Measurements from ENCODE around the gene DSG1. TPM values are rescaled to one million over a fixed set of nuclear protein-coding genes. Genes with fewer than 3 reads are reported as not detected.

The DSG1 gene
- total RNA-seq, 1 experiment from 2014 or later, result not detected

Other genes starting within 250 kb of the DSG1 start
- 2.8 and 4.3 TPM in 2 replicates for gene DSC2, start 215.7 kb upstream of the DSG1 start, total RNA-seq (2014; rRNA removed; shearing (Covaris generic))
- gene DSC1, start 155.3 kb upstream of the DSG1 start, total RNA-seq (2014; rRNA removed; shearing (Covaris generic)), result not detected in 2 replicates
- not detected in 2 replicates for gene DSG4, start 58.6 kb downstream of the DSG1 start, total RNA-seq (2014; rRNA removed; shearing (Covaris generic))
- gene DSG3, start 129.6 kb downstream of the DSG1 start, total RNA-seq (2014; rRNA removed; shearing (Covaris generic)), result not detected in 2 replicates
- gene DSG2, start 180.0 kb downstream of the DSG1 start, total RNA-seq (2014; rRNA removed; shearing (Covaris generic)), result 22.2 and 22.3 TPM in 2 replicates